Measurements from ENCODE around the gene RAP2B. TPM values are rescaled to one million over a fixed set of nuclear protein-coding genes. Genes with fewer than 3 reads are reported as not detected.
"Not testable (repeated sequence)": the region's sequence is repeated elsewhere in the genome, so short reads cannot be mapped to it uniquely, and the experiment has no call there.

Gene RAP2B
- total and polyA plus RNA-seq, 9 donors: 5.8 to 9.7 (median 7.2) TPM

- DNase-seq: no peak
- Histone ChIP-seq H3K27ac (ENCODE audit: low read length) (no peak overlapping the region), H3K36me3 (ENCODE audit: control insufficient read depth, insufficient read depth, low read length) (no peaks in the 10 kb centered on the region), H3K4me1 (ENCODE audit: control insufficient read depth, insufficient read depth, low read length) (no peaks in the 10 kb centered on the region), H3K9me3 (replicated peaks; ENCODE audit: control insufficient read depth, low read depth, low read length) (no peaks in the 10 kb centered on the region), H3K27me3 (ENCODE audit: control insufficient read depth, insufficient read depth, low read length) (no peaks in the 10 kb centered on the region), H3K4me3 (ENCODE audit: low read length) (no peak overlapping the region)
Measured at GRCh38 chr3:153192327-153192726, 30.3 kb downstream of the RAP2B start.

DNA sequence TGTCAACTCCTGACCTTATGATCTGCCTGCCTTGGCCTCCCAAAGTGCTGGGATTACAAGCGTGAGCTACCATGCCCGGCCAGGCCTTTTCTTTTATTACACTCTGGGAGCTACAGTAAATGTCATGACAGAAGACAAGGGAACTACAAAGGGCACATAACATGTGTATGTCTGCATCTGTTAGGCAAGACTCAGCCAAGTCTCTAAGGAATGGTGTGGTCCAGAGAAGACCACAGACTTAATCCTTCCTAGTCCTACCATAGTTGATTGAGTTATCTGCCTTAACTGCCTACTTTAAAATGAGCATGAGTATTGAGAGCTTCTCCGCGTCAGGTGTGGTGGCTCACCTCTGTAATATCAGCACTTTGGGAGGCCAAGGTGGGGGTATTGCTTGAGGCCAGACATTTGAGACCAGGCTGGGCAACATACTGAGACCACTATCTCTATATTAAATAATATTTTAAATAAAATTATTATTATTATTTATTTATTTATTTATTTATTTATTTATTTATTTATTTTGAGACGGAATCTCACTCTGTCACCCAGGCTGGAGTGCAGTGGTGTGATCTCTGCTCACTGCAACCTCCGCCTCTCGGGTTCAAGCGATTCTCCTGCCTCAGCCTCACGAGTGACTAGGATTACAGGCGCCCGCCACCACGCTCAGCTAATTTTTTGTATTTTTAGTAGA lies 31.9 kb downstream of the RAP2B start:
- H3K36me3 ChIP-seq (ENCODE audit: control insufficient read depth, insufficient read depth, low read length); H3K27me3 ChIP-seq (ENCODE audit: control insufficient read depth, insufficient read depth, low read length); H3K4me1 ChIP-seq (ENCODE audit: control insufficient read depth, insufficient read depth, low read length); DNase-seq; H3K4me3 ChIP-seq (ENCODE audit: low read length); H3K9me3 ChIP-seq (replicated peaks; ENCODE audit: control insufficient read depth, low read depth, low read length); H3K27ac ChIP-seq (ENCODE audit: low read length): not testable (repeated sequence)
- 93% methylated on average over 5 of the region's 12 CpGs for WGBS (ENCODE audit: insufficient coverage)

DNA sequence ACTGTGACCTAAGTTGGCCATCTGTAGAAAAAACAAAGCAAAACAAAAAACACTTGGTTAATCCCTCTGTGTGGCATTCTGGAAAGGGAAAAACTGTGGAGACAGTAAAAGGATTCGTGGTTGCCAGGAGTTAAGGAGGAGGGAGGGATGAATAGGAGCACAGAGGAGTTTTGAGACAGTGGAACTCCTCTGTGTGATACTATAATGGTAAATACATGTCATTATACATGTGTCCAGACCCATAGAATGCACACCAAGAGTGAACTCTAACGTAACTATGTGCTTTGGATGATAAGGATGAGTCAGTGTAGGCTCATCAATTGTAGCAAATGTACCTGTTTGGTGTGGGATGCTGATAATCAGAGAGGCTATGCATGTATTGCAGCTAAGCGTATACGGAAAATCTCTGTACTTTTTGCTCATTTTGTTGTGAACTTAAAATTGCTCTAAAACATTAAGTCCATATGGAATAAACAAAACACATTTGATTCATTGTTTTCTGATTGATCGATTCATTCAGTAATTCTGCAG lies 33.4 kb downstream of the RAP2B start:
- Histone ChIP-seq H3K4me3 (ENCODE audit: low read length) (no peak overlapping the region), H3K27me3 (ENCODE audit: control insufficient read depth, insufficient read depth, low read length) (no peaks in the 10 kb centered on the region), H3K4me1 (ENCODE audit: control insufficient read depth, insufficient read depth, low read length) (no peaks in the 10 kb centered on the region), H3K27ac (ENCODE audit: low read length) (no peak overlapping the region), H3K36me3 (ENCODE audit: control insufficient read depth, insufficient read depth, low read length) (no peaks in the 10 kb centered on the region), H3K9me3 (replicated peaks; ENCODE audit: control insufficient read depth, low read depth, low read length) (no peaks in the 10 kb centered on the region)
- WGBS (ENCODE audit: insufficient coverage): 50% methylated on average over 1 of the region's 5 CpGs
- no peak for DNase-seq

DNA sequence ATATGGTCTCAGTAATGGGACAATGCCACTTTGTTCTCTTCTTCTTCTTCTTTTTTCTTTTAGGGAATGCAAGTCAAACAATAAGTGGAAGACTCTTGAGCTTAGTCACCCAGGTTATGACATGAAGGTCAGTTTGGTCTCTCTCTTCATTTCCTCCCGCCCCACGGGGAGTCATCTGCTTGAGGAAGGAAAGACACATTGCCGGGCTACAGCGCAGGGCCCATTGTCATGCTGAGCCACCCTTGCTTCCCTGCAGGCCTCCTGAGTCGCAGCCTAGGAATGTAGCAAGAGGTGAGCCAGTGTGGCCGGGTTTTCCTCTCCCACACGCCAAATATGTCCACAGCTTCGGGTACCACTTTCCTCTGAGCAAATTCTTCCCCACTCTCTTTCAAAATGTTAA lies 47.6 kb downstream of the RAP2B start:
- 59% methylated on average over 6 of the region's 8 CpGs for WGBS (ENCODE audit: insufficient coverage)
- peak; percentile 9 for DNase-seq
- H3K4me1 ChIP-seq (ENCODE audit: control insufficient read depth, insufficient read depth, low read length): peaks cover 2% of the 10 kb centered on the region
- H3K27me3 ChIP-seq (ENCODE audit: control insufficient read depth, insufficient read depth, low read length): no peaks in the 10 kb centered on the region
- H3K27ac ChIP-seq (ENCODE audit: low read length): no peak overlapping the region
- H3K36me3 ChIP-seq (ENCODE audit: control insufficient read depth, insufficient read depth, low read length): no peaks in the 10 kb centered on the region
- H3K4me3 ChIP-seq (ENCODE audit: low read length): no peak overlapping the region
- H3K9me3 ChIP-seq (replicated peaks; ENCODE audit: control insufficient read depth, low read depth, low read length): no peaks in the 10 kb centered on the region

DNA sequence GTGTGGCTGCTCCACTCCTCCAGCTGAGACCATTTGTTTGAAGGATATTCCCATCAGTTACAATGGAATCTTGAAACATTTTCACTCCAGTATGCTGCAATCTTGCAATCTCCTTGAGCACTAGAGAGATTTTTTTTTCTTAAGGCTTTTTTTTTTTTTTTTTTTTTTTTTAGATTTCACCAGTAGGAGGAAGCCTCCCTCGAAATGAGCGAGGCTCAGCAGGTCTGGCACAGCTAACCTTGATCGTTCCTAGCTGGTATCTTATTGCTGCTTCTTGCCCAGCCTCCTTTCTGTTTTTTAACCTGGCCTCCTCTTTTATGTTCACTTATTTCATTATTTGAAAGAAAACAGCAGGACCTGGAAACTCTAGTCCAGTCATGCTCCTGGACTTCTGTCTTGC lies 48.1 kb downstream of the RAP2B start:
- no peak overlapping the region for H3K4me3 ChIP-seq (ENCODE audit: low read length)
- H3K4me1 ChIP-seq (ENCODE audit: control insufficient read depth, insufficient read depth, low read length): peaks cover 2% of the 10 kb centered on the region
- no peaks in the 10 kb centered on the region for H3K36me3 ChIP-seq (ENCODE audit: control insufficient read depth, insufficient read depth, low read length)
- no peaks in the 10 kb centered on the region for H3K9me3 ChIP-seq (replicated peaks; ENCODE audit: control insufficient read depth, low read depth, low read length)
- no peak overlapping the region for H3K27ac ChIP-seq (ENCODE audit: low read length)
- no peaks in the 10 kb centered on the region for H3K27me3 ChIP-seq (ENCODE audit: control insufficient read depth, insufficient read depth, low read length)
- WGBS (ENCODE audit: insufficient coverage): 15% methylated on average over 3 of the region's 3 CpGs
- DNase-seq: peak; percentile 10

DNA sequence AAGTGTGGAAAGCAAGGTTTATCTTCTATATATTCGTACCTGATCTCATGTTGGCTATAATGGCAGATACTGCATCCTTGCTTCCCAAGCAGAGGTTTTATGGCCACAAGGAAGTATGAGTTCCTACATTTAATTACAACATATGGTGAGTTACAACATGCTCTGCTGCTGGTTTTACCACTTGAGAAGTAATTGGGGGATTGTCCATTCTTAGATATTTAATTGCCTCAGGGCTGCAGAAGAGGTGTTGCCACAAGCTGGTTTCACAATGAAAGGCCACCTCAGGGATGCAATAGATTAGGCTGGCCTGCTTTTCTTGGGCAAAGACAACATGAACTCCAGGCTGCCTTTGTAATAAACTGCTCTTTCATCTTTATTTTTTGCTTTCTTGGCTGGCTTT lies 48.6 kb downstream of the RAP2B start:
- WGBS (ENCODE audit: insufficient coverage): no CpG with 5 or more reads among the region's 1 CpG
- H3K4me1 ChIP-seq (ENCODE audit: control insufficient read depth, insufficient read depth, low read length): peaks cover 2% of the 10 kb centered on the region
- no peaks in the 10 kb centered on the region for H3K9me3 ChIP-seq (replicated peaks; ENCODE audit: control insufficient read depth, low read depth, low read length)
- H3K36me3 ChIP-seq (ENCODE audit: control insufficient read depth, insufficient read depth, low read length): no peaks in the 10 kb centered on the region
- DNase-seq: no peak
- H3K4me3 ChIP-seq (ENCODE audit: low read length): no peak overlapping the region
- H3K27me3 ChIP-seq (ENCODE audit: control insufficient read depth, insufficient read depth, low read length): no peaks in the 10 kb centered on the region
- H3K27ac ChIP-seq (ENCODE audit: low read length): no peak overlapping the region

DNA sequence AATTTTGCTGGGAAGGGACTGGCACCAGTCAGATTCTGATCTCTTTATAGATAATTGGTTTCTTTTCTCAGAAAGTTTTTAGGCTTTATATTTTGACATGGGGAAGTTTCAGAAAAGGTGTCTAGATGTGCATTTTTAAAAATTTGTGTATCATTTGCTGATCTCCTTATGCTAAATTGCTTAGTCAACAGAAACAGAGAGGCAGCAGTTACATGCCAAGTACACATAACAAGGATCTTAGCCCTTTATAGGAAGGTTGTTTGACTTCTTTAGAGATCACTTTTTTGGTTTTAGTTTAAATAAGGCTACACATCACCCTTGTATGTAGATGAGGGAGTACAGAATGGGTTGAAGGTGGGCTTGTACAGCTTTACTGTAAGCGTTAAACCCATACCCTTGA lies 53.5 kb downstream of the RAP2B start:
- H3K36me3 ChIP-seq (ENCODE audit: control insufficient read depth, insufficient read depth, low read length): no peaks in the 10 kb centered on the region
- no CpG with 5 or more reads among the region's 1 CpG for WGBS (ENCODE audit: insufficient coverage)
- peaks cover 4% of the 10 kb centered on the region for H3K4me1 ChIP-seq (ENCODE audit: control insufficient read depth, insufficient read depth, low read length)
- H3K4me3 ChIP-seq (ENCODE audit: low read length): no peak overlapping the region
- DNase-seq: peak; percentile 5
- no peaks in the 10 kb centered on the region for H3K9me3 ChIP-seq (replicated peaks; ENCODE audit: control insufficient read depth, low read depth, low read length)
- no peak overlapping the region for H3K27ac ChIP-seq (ENCODE audit: low read length)
- no peaks in the 10 kb centered on the region for H3K27me3 ChIP-seq (ENCODE audit: control insufficient read depth, insufficient read depth, low read length)

DNA sequence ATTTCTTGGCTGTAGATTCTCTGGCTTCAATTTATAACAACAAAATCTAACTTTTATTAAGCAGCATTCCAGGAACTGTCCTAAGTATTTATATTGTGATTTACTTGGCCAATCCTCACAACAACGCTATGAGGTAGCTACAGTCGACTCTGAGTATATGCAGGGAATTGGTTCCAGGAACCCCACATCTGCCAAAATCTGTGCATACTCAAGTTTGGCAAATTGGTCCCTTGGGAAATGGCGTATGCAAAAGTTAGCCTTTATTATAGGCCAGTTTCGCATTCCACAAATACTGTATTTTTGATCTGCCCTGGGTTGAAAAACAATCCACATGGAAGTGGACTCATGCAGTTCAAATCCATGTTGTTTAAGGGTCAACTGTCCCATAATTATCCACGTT lies 53.9 kb downstream of the RAP2B start:
- Histone ChIP-seq H3K27me3 (ENCODE audit: control insufficient read depth, insufficient read depth, low read length) (no peaks in the 10 kb centered on the region), H3K9me3 (replicated peaks; ENCODE audit: control insufficient read depth, low read depth, low read length) (no peaks in the 10 kb centered on the region), H3K36me3 (ENCODE audit: control insufficient read depth, insufficient read depth, low read length) (no peaks in the 10 kb centered on the region), H3K27ac (ENCODE audit: low read length) (no peak overlapping the region), H3K4me3 (ENCODE audit: low read length) (no peak overlapping the region), H3K4me1 (ENCODE audit: control insufficient read depth, insufficient read depth, low read length) (peaks cover 4% of the 10 kb centered on the region)
- DNase-seq: peak; percentile 83
- whole genome bisulfite sequencing (ENCODE audit: insufficient coverage): no CpG with 5 or more reads among the region's 5 CpGs

DNA sequence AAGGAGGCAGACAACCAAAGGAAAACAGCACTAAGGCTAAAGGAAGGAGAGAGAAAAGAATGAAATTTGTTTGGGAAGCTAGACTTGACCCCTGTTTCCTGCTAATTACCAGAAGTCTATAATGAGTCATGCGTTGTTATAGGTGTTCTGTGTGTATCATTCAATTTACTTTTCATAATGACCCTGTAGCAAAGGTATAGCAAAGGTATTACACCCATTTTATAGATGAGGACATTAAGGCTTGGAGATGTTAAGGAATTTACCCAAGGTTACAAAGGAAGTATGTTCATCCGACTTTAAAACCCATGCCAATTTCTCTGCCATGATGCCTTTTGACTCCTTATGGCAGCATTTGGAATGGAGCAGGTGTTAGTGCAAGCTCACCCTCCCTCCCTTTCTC lies 54.9 kb downstream of the RAP2B start:
- peaks cover 4% of the 10 kb centered on the region for H3K4me1 ChIP-seq (ENCODE audit: control insufficient read depth, insufficient read depth, low read length)
- no peaks in the 10 kb centered on the region for H3K27me3 ChIP-seq (ENCODE audit: control insufficient read depth, insufficient read depth, low read length)
- H3K36me3 ChIP-seq (ENCODE audit: control insufficient read depth, insufficient read depth, low read length): no peaks in the 10 kb centered on the region
- no peaks in the 10 kb centered on the region for H3K9me3 ChIP-seq (replicated peaks; ENCODE audit: control insufficient read depth, low read depth, low read length)
- no peak overlapping the region for H3K4me3 ChIP-seq (ENCODE audit: low read length)
- WGBS (ENCODE audit: insufficient coverage): no CpG with 5 or more reads among the region's 2 CpGs
- DNase-seq: no peak
- no peak overlapping the region for H3K27ac ChIP-seq (ENCODE audit: low read length)

DNA sequence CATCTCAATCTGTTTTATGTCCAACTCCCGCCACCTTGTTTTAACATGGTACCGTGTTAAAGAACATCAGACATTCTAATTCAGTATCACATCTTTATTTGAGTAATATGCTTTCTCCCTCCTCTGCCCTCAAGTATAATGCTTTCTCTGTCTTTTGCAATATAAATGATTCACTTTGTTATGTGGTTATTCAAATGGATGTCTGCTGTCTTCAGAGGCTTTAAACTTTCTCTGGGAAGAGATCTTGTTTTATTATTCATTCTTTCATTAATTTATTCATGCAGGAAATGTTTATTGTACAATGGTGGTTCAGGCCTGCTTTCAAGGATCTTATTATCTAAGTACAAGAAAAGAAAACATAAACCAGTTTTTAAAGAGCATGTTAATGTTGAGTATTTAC lies 57.1 kb downstream of the RAP2B start:
- H3K27me3 ChIP-seq (ENCODE audit: control insufficient read depth, insufficient read depth, low read length): no peaks in the 10 kb centered on the region
- WGBS (ENCODE audit: insufficient coverage): no CpG with 5 or more reads among the region's 2 CpGs
- no peaks in the 10 kb centered on the region for H3K9me3 ChIP-seq (replicated peaks; ENCODE audit: control insufficient read depth, low read depth, low read length)
- DNase-seq: no peak
- H3K36me3 ChIP-seq (ENCODE audit: control insufficient read depth, insufficient read depth, low read length): no peaks in the 10 kb centered on the region
- H3K27ac ChIP-seq (ENCODE audit: low read length): no peak overlapping the region
- peaks cover 4% of the 10 kb centered on the region for H3K4me1 ChIP-seq (ENCODE audit: control insufficient read depth, insufficient read depth, low read length)
- no peak overlapping the region for H3K4me3 ChIP-seq (ENCODE audit: low read length)
